Erythroblast (primary cell): Measurements from ENCODE around the gene LTB4R2.

Source experiments
- GATA1 ChIP-seq: IDR thresholded peaks from 2 replicates; pipeline ENCODE4 v1.6.1; 2011; ENCODE audit warnings: low read depth, mild to moderate bottlenecking, control low read depth, low read length, moderate library complexity
- POLR2A ChIP-seq: IDR thresholded peaks from 2 replicates; pipeline ENCODE4 v1.6.1; 2011; ENCODE audit warnings: mild to moderate bottlenecking, low read length

GRCh38 chr14:24340606-24341005, 30.7 kb downstream of the LTB4R2 start:
- TF ChIP-seq POLR2A (no peak), GATA1 (no peak)
